GM18861 (cell line): ENCODE measurements around the gene DUSP2.
"Not testable (repeated sequence)": the region's sequence is repeated elsewhere in the genome, so short reads cannot be mapped to it uniquely, and the experiment has no call there.

Experiments used
- ATAC-seq: cut with Tn5 transposase; IDR thresholded peaks from one replicate; pipeline ENCODE4 v1.9.1; 2021; ENCODE audit not compliant: unreplicated experiment

DUSP2 gene

GRCh38 chr2:96163768-96164429, 18.7 kb upstream of the DUSP2 start:
- peak; percentile 34 for ATAC-seq

- ATAC-seq: no peak
These were observed 18.2 kb upstream of the DUSP2 start for GRCh38 chr2:96163415-96163767.

GRCh38 chr2:96161898-96162297, 16.7 kb upstream of the DUSP2 start:
- no peak for ATAC-seq

- ATAC-seq: not testable (repeated sequence)
These were observed 15.1 kb upstream of the DUSP2 start for GRCh38 chr2:96160366-96160765.

GRCh38 chr2:96159084-96159830, 14.0 kb upstream of the DUSP2 start:
- no peak for ATAC-seq

GRCh38 chr2:96158554-96158940, 13.3 kb upstream of the DUSP2 start:
- ATAC-seq: no peak

GRCh38 chr2:96157649-96158553, 12.7 kb upstream of the DUSP2 start:
- peak; percentile 50 for ATAC-seq

GRCh38 chr2:96156926-96157648, 11.8 kb upstream of the DUSP2 start:
- ATAC-seq: peak; percentile 43

- no peak for ATAC-seq
These were observed 11.0 kb upstream of the DUSP2 start for GRCh38 chr2:96156011-96156820.

- no peak for ATAC-seq
These were observed 9.5 kb upstream of the DUSP2 start for GRCh38 chr2:96154506-96155380.

GRCh38 chr2:96153991-96154431, 8.8 kb upstream of the DUSP2 start:
- ATAC-seq: no peak

GRCh38 chr2:96153291-96153713, 8.1 kb upstream of the DUSP2 start:
- ATAC-seq: no peak

- no peak for ATAC-seq
These were observed 7.3 kb upstream of the DUSP2 start for GRCh38 chr2:96152304-96153161.

- ATAC-seq: no peak
These were observed 6.5 kb upstream of the DUSP2 start for GRCh38 chr2:96151595-96152303.

GRCh38 chr2:96150791-96151594, 5.8 kb upstream of the DUSP2 start:
- ATAC-seq: no peak

GRCh38 chr2:96150007-96150640, 4.9 kb upstream of the DUSP2 start:
- ATAC-seq: no peak
